Measurements from ENCODE around the gene RNF39. TPM values are rescaled to one million over a fixed set of nuclear protein-coding genes. Genes with fewer than 3 reads are reported as not detected.

Gene RNF39
- total and polyA plus RNA-seq, 2 donors (not counting 3 experiments of a cell fraction or from before 2014, with no cell fraction given), result not detected

GRCh38 chr6:30073489-30074235, 1.9 kb downstream of the RNF39 start:
- H3K4me1 ChIP-seq (ENCODE audit: control insufficient read depth, extremely low read depth, insufficient read depth, low read length), result peaks cover 3% of the 10 kb centered on the region
- H3K79me2 ChIP-seq (ENCODE audit: control insufficient read depth, insufficient read depth, low read length), result no peaks in the 10 kb centered on the region
- dilution Hi-C loops (cut with MboI; ENCODE audit: extremely low pct_ligation_motif_present, low sequenced_read_pairs) (no loop called here), intact Hi-C loops (cut with micrococcal nuclease) (no loop called here)
- H4K20me1 ChIP-seq (replicated peaks; ENCODE audit: control insufficient read depth, extremely low read depth, insufficient read depth, low read length), result no peaks in the 10 kb centered on the region
- H3K36me3 ChIP-seq (ENCODE audit: control insufficient read depth in 2 of 2, extremely low read depth in 1 of 2, insufficient read depth in 2 of 2, low read length in 2 of 2), result no peaks in the 10 kb centered on the region
- CTCF ChIA-PET, result interaction anchor here (0.9 to 1.3 kb wide), 2 partner anchors 28 to 57 kb away, joined by 4 to 5 read pairs; no protein-coding TSS in a partner anchor
- H3K9me1 ChIP-seq (replicated peaks; ENCODE audit: control insufficient read depth, extremely low read depth, insufficient read depth, low read length), result no peaks in the 10 kb centered on the region
- no peak overlapping the region for H3K9ac ChIP-seq (replicated peaks; ENCODE audit: extremely low read depth, insufficient read depth, low read length)
- DNase-seq (ENCODE audit: low read depth, low spot score) (no peak), FAIRE-seq (no peak)
- no peak overlapping the region for H3K27ac ChIP-seq (ENCODE audit: insufficient read depth, low read depth, low read length)
- BruUV-seq (replicated peaks), result no TSS peak
- H3K4me3 ChIP-seq (replicated peaks in 1 of 3; ENCODE audit: insufficient read depth in 1 of 3, low read depth in 1 of 3, low read length in 3 of 3), result no peak overlapping the region
- no peak for TF ChIP-seq FOS (IDR thresholded peaks at IDR 0.05; ENCODE audit: borderline replicate concordance, insufficient read depth, low read length)
- TF ChIP-seq MYC (IDR thresholded peaks at IDR 0.05; ENCODE audit: low read depth, low read length), result no peak
- no peak for TF ChIP-seq POLR2A (IDR thresholded peaks at IDR 0.05; ENCODE audit: low read depth, low read length)
- no peak for TF ChIP-seq POLR2AphosphoS5 (IDR thresholded peaks at IDR 0.05; ENCODE audit: insufficient read depth, low read depth, low read length)
- no peak for TF ChIP-seq JUN (IDR thresholded peaks at IDR 0.05; ENCODE audit: borderline replicate concordance, insufficient read depth, insufficient read length, low read depth)
- no peak for TF ChIP-seq CTCF (IDR thresholded peaks at IDR 0.05; ENCODE audit: extremely low read depth in 1 of 2, insufficient read depth in 1 of 2, low read depth in 1 of 2, low read length in 2 of 2)
- POLR2A ChIA-PET, result no interaction called here
- H2AFZ ChIP-seq (ENCODE audit: low read depth, low read length), result no peak overlapping the region
- peaks cover 75 to 85% of the 10 kb centered on the region in 2 experiments for H3K27me3 ChIP-seq (ENCODE audit: control insufficient read depth in 2 of 2, insufficient read depth in 2 of 2, low read length in 2 of 2)
- no peak overlapping the region for H3K4me2 ChIP-seq (ENCODE audit: insufficient read depth, low read length)
- no peaks in the 10 kb centered on the region for H3K9me3 ChIP-seq (replicated peaks; ENCODE audit: control insufficient read depth, insufficient read depth, low read length)
